Limb (tissue), 2 donors: ENCODE results near the gene LHX6.
A peak's percentile ranks its signal among the peaks of the same experiment; 100 is the strongest.

ENCODE experiments used
- DNase-seq, 2 donors: peaks; one replicate each; pipeline ENCODE4 v3.0.0-alpha.2; 2016; ENCODE audit errors: extremely low spot score in 2 of 2

Gene LHX6

GRCh38 chr9:122216138-122216797 is 12.5 kb downstream of the LHX6 start:
- DNase-seq, result no peak

- no peak for DNase-seq
Measured at GRCh38 chr9:122215663-122216062, 13.1 kb downstream of the LHX6 start.

GRCh38 chr9:122214507-122214906 is 14.2 kb downstream of the LHX6 start:
- DNase-seq, result no peak

GRCh38 chr9:122213589-122214413 is 15.0 kb downstream of the LHX6 start:
- DNase-seq, result peak in 1 of 2 donors; percentile 82

GRCh38 chr9:122213102-122213588 is 15.6 kb downstream of the LHX6 start:
- DNase-seq, result no peak

- no peak for DNase-seq
Measured at GRCh38 chr9:122212473-122213004, 16.2 kb downstream of the LHX6 start.

GRCh38 chr9:122209451-122209850 is 19.3 kb downstream of the LHX6 start:
- no peak for DNase-seq

GRCh38 chr9:122207096-122207495 is 21.7 kb downstream of the LHX6 start:
- DNase-seq, result no peak

- no peak for DNase-seq
Measured at GRCh38 chr9:122206118-122207046, 22.4 kb downstream of the LHX6 start.

- no peak for DNase-seq
Measured at GRCh38 chr9:122205176-122205575, 23.6 kb downstream of the LHX6 start.

- no peak for DNase-seq
Measured at GRCh38 chr9:122204491-122204890, 24.3 kb downstream of the LHX6 start.

GRCh38 chr9:122204055-122204454 is 24.7 kb downstream of the LHX6 start:
- no peak for DNase-seq

- no peak for DNase-seq
Measured at GRCh38 chr9:122202111-122202510, 26.6 kb downstream of the LHX6 start.

GRCh38 chr9:122201641-122202040 is 27.1 kb downstream of the LHX6 start:
- no peak for DNase-seq

GRCh38 chr9:122200960-122201595 is 27.7 kb downstream of the LHX6 start:
- DNase-seq, result no peak

- DNase-seq, result no peak
Measured at GRCh38 chr9:122197882-122198281, 30.9 kb downstream of the LHX6 start.

- no peak for DNase-seq
Measured at GRCh38 chr9:122197426-122197825, 31.3 kb downstream of the LHX6 start.

GRCh38 chr9:122195875-122196274 is 32.9 kb downstream of the LHX6 start:
- no peak for DNase-seq

GRCh38 chr9:122193651-122194050 is 35.1 kb downstream of the LHX6 start:
- no peak for DNase-seq

- DNase-seq, result no peak
Measured at GRCh38 chr9:122192914-122193525, 35.7 kb downstream of the LHX6 start.
